ENCODE results near the gene NKIRAS2.

Gene NKIRAS2

GRCh38 chr17:42051013-42051400 lies 31.1 kb downstream of the NKIRAS2 start:
- Mint-ChIP-seq H3K9me3 (no peaks in the 10 kb centered on the region), H3K27me3 (ENCODE audit: low read depth, poor library complexity) (peaks cover 21% of the 10 kb centered on the region), H3K27ac (no peak overlapping the region), H3K36me3 (ENCODE audit: low read depth) (no peaks in the 10 kb centered on the region), H3K4me1 (peaks cover 73% of the 10 kb centered on the region), H3K4me3 (peak overlapping the region; percentile 89)
- DNase-seq, result no peak
- TF ChIP-seq, protein P1, sequence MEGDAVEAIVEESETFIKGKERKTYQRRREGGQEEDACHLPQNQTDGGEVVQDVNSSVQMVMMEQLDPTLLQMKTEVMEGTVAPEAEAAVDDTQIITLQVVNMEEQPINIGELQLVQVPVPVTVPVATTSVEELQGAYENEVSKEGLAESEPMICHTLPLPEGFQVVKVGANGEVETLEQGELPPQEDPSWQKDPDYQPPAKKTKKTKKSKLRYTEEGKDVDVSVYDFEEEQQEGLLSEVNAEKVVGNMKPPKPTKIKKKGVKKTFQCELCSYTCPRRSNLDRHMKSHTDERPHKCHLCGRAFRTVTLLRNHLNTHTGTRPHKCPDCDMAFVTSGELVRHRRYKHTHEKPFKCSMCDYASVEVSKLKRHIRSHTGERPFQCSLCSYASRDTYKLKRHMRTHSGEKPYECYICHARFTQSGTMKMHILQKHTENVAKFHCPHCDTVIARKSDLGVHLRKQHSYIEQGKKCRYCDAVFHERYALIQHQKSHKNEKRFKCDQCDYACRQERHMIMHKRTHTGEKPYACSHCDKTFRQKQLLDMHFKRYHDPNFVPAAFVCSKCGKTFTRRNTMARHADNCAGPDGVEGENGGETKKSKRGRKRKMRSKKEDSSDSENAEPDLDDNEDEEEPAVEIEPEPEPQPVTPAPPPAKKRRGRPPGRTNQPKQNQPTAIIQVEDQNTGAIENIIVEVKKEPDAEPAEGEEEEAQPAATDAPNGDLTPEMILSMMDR (IDR thresholded peaks at IDR 0.05), result no peak

DNA sequence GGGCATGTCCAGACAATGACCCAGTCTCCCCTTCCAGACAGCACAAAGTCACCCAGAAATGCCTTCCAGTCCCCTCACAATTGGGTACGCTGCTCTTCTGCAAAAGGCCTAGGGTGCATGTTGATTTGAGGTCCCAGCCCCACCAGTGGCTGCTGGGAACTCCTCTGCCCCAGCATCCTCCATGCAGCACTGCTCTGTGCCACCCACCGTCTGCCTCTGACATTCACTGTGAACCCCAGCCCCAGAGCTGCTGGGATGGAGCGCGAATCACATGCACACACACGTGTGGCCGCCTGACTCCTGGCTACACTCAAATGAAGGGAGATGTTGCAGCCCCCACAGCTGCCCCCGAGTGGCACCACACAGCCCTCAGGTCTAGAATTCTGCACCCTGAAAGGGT lies 31.8 kb downstream of the NKIRAS2 start:
- Mint-ChIP-seq H3K27ac (no peak overlapping the region), H3K4me1 (peaks cover 78% of the 10 kb centered on the region), H3K9me3 (no peaks in the 10 kb centered on the region), H3K36me3 (ENCODE audit: low read depth) (no peaks in the 10 kb centered on the region), H3K4me3 (peak overlapping the region; percentile 89), H3K27me3 (ENCODE audit: low read depth, poor library complexity) (peaks cover 21% of the 10 kb centered on the region)
- TF ChIP-seq, protein P1 (IDR thresholded peaks at IDR 0.05), result no peak
- DNase-seq, result no peak

DNA sequence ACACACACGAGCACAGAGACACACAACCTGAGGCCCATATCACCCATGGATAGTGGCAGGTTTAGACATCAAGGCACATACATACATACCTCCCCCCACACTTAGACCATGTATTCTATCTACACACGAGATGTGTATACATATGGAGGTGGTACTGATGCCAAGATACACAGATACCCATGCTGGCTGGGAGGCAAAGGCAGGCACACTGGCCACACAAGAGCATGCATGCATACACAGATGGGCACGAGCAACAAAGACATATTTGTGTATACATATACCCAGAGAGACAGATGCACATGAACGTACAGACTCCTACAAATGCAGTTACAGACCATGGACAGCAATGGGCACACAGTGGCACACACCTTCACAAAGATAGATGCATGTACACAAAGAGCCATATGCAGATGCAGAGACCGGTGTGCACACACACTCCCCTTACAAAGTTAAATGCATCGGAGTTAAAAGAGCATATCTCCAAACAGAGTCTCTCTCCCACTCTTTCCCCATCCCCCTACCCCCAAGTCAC lies 32.5 kb downstream of the NKIRAS2 start:
- Mint-ChIP-seq H3K36me3 (ENCODE audit: low read depth) (no peaks in the 10 kb centered on the region), H3K4me1 (peaks cover 86% of the 10 kb centered on the region), H3K27me3 (ENCODE audit: low read depth, poor library complexity) (peaks cover 21% of the 10 kb centered on the region), H3K9me3 (no peaks in the 10 kb centered on the region), H3K27ac (no peak overlapping the region), H3K4me3 (peak overlapping the region; percentile 89)
- TF ChIP-seq, protein P1 (IDR thresholded peaks at IDR 0.05), result no peak
- DNase-seq, result no peak

DNA sequence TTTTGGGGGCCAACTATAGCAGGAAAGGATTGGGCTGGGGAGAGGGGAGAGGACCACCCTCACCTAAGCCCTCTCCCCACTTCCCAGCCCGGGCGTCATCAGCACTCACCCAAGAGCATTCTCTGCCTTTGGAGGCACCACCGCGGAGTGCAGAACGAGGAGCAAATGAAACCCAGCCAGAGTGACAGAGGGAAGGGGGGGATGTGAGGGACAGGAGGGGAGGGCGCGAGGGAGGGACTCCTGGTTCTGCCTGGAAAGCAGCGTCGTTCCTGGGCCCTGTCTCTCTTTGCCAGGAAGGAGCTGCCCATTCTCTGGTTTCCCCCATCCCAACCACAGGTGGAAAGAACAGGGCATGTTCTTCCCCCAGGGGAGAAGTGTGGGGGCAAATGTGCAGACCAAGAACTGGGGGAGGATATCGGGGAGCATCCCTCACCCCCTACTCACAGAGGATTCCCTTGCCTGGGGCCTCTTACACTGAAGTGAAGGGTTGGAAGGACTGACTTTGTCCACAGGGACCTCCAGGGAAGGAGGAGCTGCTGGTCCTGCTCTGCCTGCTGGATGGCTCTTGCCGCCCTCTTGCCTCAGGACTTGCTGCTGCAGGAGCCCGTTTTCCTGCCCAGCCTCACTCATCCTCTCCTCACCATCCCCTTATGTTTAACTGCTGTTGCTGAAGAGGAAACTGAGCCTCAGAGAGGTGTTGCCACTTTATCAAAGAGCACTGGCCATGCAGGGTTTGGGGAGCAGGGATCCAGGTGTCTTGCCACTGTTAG lies 34.0 kb downstream of the NKIRAS2 start:
- Mint-ChIP-seq H3K27ac (no peak overlapping the region), H3K36me3 (ENCODE audit: low read depth) (no peaks in the 10 kb centered on the region), H3K9me3 (no peaks in the 10 kb centered on the region), H3K4me1 (peaks cover 90% of the 10 kb centered on the region), H3K4me3 (peak overlapping the region; percentile 89), H3K27me3 (ENCODE audit: low read depth, poor library complexity) (peaks cover 21% of the 10 kb centered on the region)
- TF ChIP-seq, protein P1 (IDR thresholded peaks at IDR 0.05), result no peak
- DNase-seq, result peak; percentile 52

GRCh38 chr17:42055027-42055426 lies 35.1 kb downstream of the NKIRAS2 start:
- peak overlapping the region; percentile 39 for H3K27ac Mint-ChIP-seq
- TF ChIP-seq, protein P1 (IDR thresholded peaks at IDR 0.05), result no peak
- peaks cover 21% of the 10 kb centered on the region for H3K27me3 Mint-ChIP-seq (ENCODE audit: low read depth, poor library complexity)
- H3K36me3 Mint-ChIP-seq (ENCODE audit: low read depth), result no peaks in the 10 kb centered on the region
- H3K4me1 Mint-ChIP-seq, result peaks cover 89% of the 10 kb centered on the region
- peak overlapping the region; percentile 65 for H3K4me3 Mint-ChIP-seq
- H3K9me3 Mint-ChIP-seq, result no peaks in the 10 kb centered on the region
- DNase-seq, result no peak

DNA sequence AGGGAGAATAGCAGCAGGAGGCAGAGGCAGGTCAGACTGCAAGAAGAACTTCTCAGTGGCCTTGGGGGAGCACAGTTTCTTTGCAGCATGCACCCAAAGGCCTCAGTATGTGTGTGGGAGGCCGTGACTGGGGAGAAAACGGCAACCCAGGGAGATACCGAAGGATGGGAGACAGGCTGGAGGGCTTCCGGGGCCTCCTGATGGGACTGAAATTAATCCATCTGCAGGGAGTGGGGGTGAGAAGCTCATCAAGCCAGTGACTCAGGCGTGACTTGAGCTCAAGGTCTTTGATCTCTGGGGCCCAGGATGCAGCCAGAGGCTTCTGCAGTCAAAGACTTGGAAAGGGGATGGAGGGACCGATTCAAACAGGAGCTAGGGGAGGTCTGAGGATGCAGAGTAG lies 35.6 kb downstream of the NKIRAS2 start:
- H3K27ac Mint-ChIP-seq, result no peak overlapping the region

More for the DNA sequence above, 35.6 kb downstream of the NKIRAS2 start:
- H3K9me3 Mint-ChIP-seq, result no peaks in the 10 kb centered on the region
- peak overlapping the region; percentile 65 for H3K4me3 Mint-ChIP-seq
- peaks cover 93% of the 10 kb centered on the region for H3K4me1 Mint-ChIP-seq
- peak; percentile 46 for DNase-seq
- H3K36me3 Mint-ChIP-seq (ENCODE audit: low read depth), result no peaks in the 10 kb centered on the region
- TF ChIP-seq, protein P1 (IDR thresholded peaks at IDR 0.05), result no peak
- H3K27me3 Mint-ChIP-seq (ENCODE audit: low read depth, poor library complexity), result peaks cover 21% of the 10 kb centered on the region

All from nephron progenitor cell (in vitro differentiated cells).